Fibroblast of lung (primary cell): ENCODE results near the gene TOMM7. TPM values are rescaled to one million over a fixed set of nuclear protein-coding genes. Genes with fewer than 3 reads are reported as not detected.
A peak's percentile ranks its signal among the peaks of the same experiment; 100 is the strongest.

Experiments used
- DNase-seq, 2 donors: peaks; one replicate each; pipeline versions ENCODE4 v3.0.0 to v3.0.0-alpha.2; 2010; ENCODE audit warnings: low read depth in 2 of 2
- H2AFZ ChIP-seq: 2 replicates; pipeline ENCODE4 v1.5.1; 2012; ENCODE audit warnings: low read length, control low read depth, inconsistent platforms
- H3K27ac ChIP-seq: 2 replicates; pipeline ENCODE4 v1.5.1; 2011; ENCODE audit warnings: low read length, control low read depth; ENCODE audit not compliant: insufficient read depth
- H3K27me3 ChIP-seq: 2 replicates; pipeline ENCODE4 v1.5.1; 2011; ENCODE audit warnings: mild to moderate bottlenecking, low read length; ENCODE audit not compliant: control insufficient read depth, insufficient read depth
- H3K36me3 ChIP-seq: 2 replicates; pipeline ENCODE4 v1.5.1; 2011; ENCODE audit warnings: low read length; ENCODE audit not compliant: control insufficient read depth, insufficient read depth
- H3K4me1 ChIP-seq: 2 replicates; pipeline ENCODE4 v1.5.1; 2011; ENCODE audit warnings: low read length; ENCODE audit not compliant: control insufficient read depth, insufficient read depth; ENCODE audit errors: extremely low read depth
- H3K4me2 ChIP-seq: 2 replicates; pipeline ENCODE4 v1.5.1; 2011; ENCODE audit warnings: low read length, control low read depth; ENCODE audit not compliant: insufficient read depth; ENCODE audit errors: extremely low read depth
- H3K4me3 ChIP-seq, 4 experiments: fragments of 200-600 bp in 1 of 4; sonication (generic) in 1 of 4; replicated peaks in 1 of 4; 2 replicates each; pipeline ENCODE4 v1.5.1; 2011 to 2016; ENCODE audit warnings: low read length in 4 of 4, low read depth in 3 of 4, mild to moderate bottlenecking in 3 of 4, control low read depth in 2 of 4, inconsistent platforms in 1 of 4, mixed read lengths in 1 of 4; ENCODE audit not compliant: insufficient read depth in 1 of 4; ENCODE audit errors: control extremely low read depth in 1 of 4
- H3K79me2 ChIP-seq: 2 replicates; pipeline ENCODE4 v1.5.1; 2012; ENCODE audit warnings: mild to moderate bottlenecking, low read length, inconsistent platforms; ENCODE audit not compliant: control insufficient read depth, insufficient read depth
- H3K9ac ChIP-seq: 2 replicates; pipeline ENCODE4 v1.5.1; 2011; ENCODE audit warnings: mild to moderate bottlenecking, low read length, control low read depth; ENCODE audit not compliant: insufficient read depth
- H3K9me3 ChIP-seq: 2 replicates; pipeline ENCODE4 v1.5.1; 2012; ENCODE audit warnings: low read depth, low read length; ENCODE audit not compliant: control insufficient read depth, insufficient read depth
- H4K20me1 ChIP-seq: 2 replicates; pipeline ENCODE4 v1.5.1; 2011; ENCODE audit warnings: low read length; ENCODE audit not compliant: control insufficient read depth, insufficient read depth; ENCODE audit errors: extremely low read depth
- EZH2 ChIP-seq: IDR thresholded peaks from 2 replicates; pipeline ENCODE4 v1.5.1; 2012; ENCODE audit warnings: low read length, control low read depth, mild to moderate bottlenecking; ENCODE audit errors: missing control alignments
- polyA plus RNA-seq, 2 donors: library from polyadenylated mRNA; depleted of rRNA in 1 of 2; stranded (reverse) in 1 of 2; unstranded in 1 of 2; fragments of >200 nt; gene quantifications; 2 replicates each; pipeline ENCODE4 v1.2.1, GENCODE V29; 2011 to 2012; ENCODE audit warnings: missing spikeins in 1 of 2
- total RNA-seq: library from RNA; depleted of rRNA; stranded (reverse); fragments of >200 nt; gene quantifications from 2 replicates; pipeline ENCODE4 v1.2.1, GENCODE V29; 2014
- TF ChIP-seq, protein P1 (sequence below), 2 donors: IDR thresholded peaks in 1 of 2; conservative IDR thresholded peaks in 1 of 2; 1 replicate in 1 of 2; 2 replicates in 1 of 2; pipeline ENCODE4 v1.5.1; 2011 to 2012; ENCODE audit warnings: low read length in 2 of 2, control low read depth in 1 of 2, inconsistent platforms in 1 of 2, low read depth in 1 of 2, mild to moderate bottlenecking in 1 of 2

TOMM7 gene
- total and polyA plus RNA-seq, 2 donors (not counting 1 experiment from before 2014, with no cell fraction given) = 239 to 275 TPM

DNA sequence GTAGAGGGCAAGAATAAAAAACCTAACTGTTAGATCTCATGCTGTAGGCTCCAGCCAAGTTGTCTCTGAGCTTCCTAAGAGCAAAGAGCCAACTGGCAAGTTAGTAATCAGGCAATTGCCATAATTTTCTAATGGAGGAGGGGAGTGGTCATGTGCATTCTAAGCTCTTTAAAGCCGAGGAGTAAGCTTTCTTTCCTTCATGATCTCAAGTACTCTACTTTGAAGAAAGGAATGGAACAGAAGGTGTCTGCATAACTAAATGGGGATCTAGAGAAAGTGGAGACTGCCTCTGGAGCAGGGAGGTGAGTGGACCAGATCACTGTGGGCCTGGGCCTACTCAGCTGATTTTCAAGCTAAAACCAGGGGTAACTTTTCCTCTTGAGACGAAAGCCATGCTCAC, 37.7 kb upstream of the TOMM7 start:
- Histone ChIP-seq H3K79me2 (peaks cover 2% of the 10 kb centered on the region), H3K4me2 (no peak overlapping the region), H3K27me3 (no peaks in the 10 kb centered on the region), H3K4me3 (no peak overlapping the region), H3K4me1 (peaks cover 22% of the 10 kb centered on the region), H3K9me3 (no peaks in the 10 kb centered on the region), H2AFZ (no peak overlapping the region), H3K9ac (no peak overlapping the region), H3K27ac (peak overlapping the region; percentile 92), H3K36me3 (no peaks in the 10 kb centered on the region), H4K20me1 (no peaks in the 10 kb centered on the region)
- no peak for DNase-seq
- TF ChIP-seq, protein P1, sequence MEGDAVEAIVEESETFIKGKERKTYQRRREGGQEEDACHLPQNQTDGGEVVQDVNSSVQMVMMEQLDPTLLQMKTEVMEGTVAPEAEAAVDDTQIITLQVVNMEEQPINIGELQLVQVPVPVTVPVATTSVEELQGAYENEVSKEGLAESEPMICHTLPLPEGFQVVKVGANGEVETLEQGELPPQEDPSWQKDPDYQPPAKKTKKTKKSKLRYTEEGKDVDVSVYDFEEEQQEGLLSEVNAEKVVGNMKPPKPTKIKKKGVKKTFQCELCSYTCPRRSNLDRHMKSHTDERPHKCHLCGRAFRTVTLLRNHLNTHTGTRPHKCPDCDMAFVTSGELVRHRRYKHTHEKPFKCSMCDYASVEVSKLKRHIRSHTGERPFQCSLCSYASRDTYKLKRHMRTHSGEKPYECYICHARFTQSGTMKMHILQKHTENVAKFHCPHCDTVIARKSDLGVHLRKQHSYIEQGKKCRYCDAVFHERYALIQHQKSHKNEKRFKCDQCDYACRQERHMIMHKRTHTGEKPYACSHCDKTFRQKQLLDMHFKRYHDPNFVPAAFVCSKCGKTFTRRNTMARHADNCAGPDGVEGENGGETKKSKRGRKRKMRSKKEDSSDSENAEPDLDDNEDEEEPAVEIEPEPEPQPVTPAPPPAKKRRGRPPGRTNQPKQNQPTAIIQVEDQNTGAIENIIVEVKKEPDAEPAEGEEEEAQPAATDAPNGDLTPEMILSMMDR (conservative IDR thresholded peaks at IDR 0.05 in 1 of 2, IDR thresholded peaks at IDR 0.05 in 1 of 2; ENCODE audit: low read depth in 1 of 2, low read length in 2 of 2) = no peak
- TF ChIP-seq EZH2 = no peak

DNA sequence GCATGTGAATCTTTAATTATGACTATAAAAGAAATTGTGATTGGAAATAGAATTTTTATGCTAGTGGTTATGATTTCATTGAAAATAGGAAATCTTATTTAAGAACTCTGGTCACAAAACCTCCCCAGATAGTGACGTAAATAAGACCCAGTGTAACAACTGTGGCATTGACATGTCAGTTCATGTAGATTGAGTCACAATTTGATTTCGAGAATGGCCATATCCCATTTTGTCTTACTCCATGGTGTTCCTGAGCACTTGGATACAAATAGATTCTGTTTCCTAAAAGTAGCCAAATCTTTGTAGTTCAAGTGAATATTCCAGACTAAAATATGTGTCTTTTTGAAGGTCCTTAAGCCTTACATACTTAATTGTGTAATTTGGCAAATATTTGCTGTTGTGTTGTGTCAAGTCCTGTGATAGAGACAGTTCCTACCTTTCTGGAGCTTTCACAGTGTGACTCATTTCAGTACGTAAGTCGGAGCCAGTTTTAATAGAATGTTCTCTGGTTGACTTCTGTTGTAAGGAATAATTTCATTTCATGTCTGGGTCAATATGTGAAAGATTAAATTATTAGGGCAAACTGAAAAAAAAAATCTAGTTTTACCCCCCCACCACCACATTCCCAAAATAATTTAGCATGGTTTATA, 37.1 kb upstream of the TOMM7 start:
- peak in 1 of 2 donors; percentile 80 for DNase-seq
- H2AFZ ChIP-seq = no peak overlapping the region
- H4K20me1 ChIP-seq = no peaks in the 10 kb centered on the region
- TF ChIP-seq, protein P1 (conservative IDR thresholded peaks at IDR 0.05 in 1 of 2, IDR thresholded peaks at IDR 0.05 in 1 of 2; ENCODE audit: low read depth in 1 of 2, low read length in 2 of 2) = no peak
- TF ChIP-seq EZH2 = no peak
- peak overlapping the region; percentile 92 for H3K27ac ChIP-seq
- H3K4me3 ChIP-seq = peak overlapping the region in 1 of 4 experiments; percentile 18
- H3K9ac ChIP-seq = no peak overlapping the region
- no peaks in the 10 kb centered on the region for H3K36me3 ChIP-seq
- no peaks in the 10 kb centered on the region for H3K27me3 ChIP-seq
- peaks cover 7% of the 10 kb centered on the region for H3K79me2 ChIP-seq
- no peaks in the 10 kb centered on the region for H3K9me3 ChIP-seq
- H3K4me1 ChIP-seq = peaks cover 16% of the 10 kb centered on the region
- peak overlapping the region; percentile 26 for H3K4me2 ChIP-seq

DNA sequence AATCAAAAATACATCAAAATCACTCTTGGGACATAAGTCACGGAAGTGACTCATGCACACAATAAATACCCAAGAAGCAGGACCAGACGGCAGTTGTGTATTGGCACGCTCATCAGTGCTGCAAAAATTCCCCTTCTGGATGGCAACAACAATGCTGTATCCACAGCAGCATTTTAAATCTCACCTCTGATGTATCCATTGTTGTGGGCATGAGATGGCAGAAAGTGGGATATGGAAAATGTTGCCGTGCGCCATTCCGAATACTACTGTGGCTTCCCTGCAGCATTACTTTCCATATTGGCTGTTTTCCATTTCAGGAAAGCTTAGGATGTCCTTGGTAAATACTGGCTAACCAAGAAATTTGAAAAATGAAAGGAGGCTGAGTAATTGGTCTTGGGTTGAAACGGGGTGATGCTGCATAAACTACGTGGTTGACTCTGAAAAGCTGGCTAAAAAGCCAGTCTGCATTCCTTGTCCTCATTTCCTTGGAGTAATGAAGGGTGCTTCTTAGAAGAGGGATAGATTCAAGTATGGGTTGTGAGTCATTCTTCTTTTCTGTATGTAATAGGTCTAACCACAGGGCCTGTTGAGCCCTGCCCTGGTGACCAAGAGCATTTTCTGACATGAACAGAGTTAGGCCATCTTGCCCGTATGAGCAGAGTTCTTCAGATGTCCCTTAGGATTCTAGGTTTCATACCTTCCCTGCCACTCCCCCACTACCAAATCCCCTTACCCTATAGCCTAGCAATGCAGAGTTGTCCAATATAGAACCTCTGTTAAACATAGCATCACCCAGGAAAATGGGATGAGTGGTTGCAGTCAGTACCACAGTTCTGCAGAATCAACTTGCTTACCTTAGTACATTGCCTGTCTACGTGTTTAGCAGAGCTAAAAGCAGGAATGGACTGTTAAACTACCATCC, 36.3 kb upstream of the TOMM7 start:
- peak; percentile 99 to 100 for DNase-seq
- no peaks in the 10 kb centered on the region for H3K27me3 ChIP-seq
- peaks cover 12% of the 10 kb centered on the region for H3K4me1 ChIP-seq
- peak overlapping the region in 1 of 4 experiments; percentile 31 for H3K4me3 ChIP-seq
- H3K9ac ChIP-seq = peak overlapping the region; percentile 25
- H3K27ac ChIP-seq = peak overlapping the region; percentile 92
- no peak overlapping the region for H2AFZ ChIP-seq
- no peaks in the 10 kb centered on the region for H4K20me1 ChIP-seq
- no peaks in the 10 kb centered on the region for H3K9me3 ChIP-seq
- H3K4me2 ChIP-seq = peak overlapping the region; percentile 49
- H3K36me3 ChIP-seq = no peaks in the 10 kb centered on the region
- H3K79me2 ChIP-seq = peaks cover 10% of the 10 kb centered on the region
- no peak for TF ChIP-seq EZH2
- TF ChIP-seq, protein P1 (conservative IDR thresholded peaks at IDR 0.05 in 1 of 2, IDR thresholded peaks at IDR 0.05 in 1 of 2; ENCODE audit: low read depth in 1 of 2, low read length in 2 of 2) = no peak
